GM12878 (cell line): ENCODE data around the gene GALNT18. TPM values are rescaled to one million over a fixed set of nuclear protein-coding genes. Genes with fewer than 3 reads are reported as not detected.

ENCODE experiments used
- ATAC-seq: fragments of 200-7000 bp; cut with Tn5 transposase; 3 replicates; pipeline ENCODE4 v1.9.1; 2020; ENCODE audit warnings: mild to moderate bottlenecking, moderate library complexity
- BruUV-seq: library from RNA; stranded (reverse); fragments of 400-500 nt; replicated peaks from 2 replicates; lab custom pipeline; 2021; lab: Mats Ljungman, UMichigan
- CTCF ChIA-PET: fragments of 300-600 bp; sonication (Branson Sonifier 250); formaldehyde crosslinking; extraction: SDS; loops from one replicate; lab custom pipeline; 2021; ENCODE audit warnings: inconsistent platforms; lab: Yijun Ruan, JAX
- POLR2A ChIA-PET: fragments of 350-600 bp; formaldehyde crosslinking; extraction: SDS; loops from one replicate; lab custom pipeline; 2021; ENCODE audit warnings: inconsistent platforms; lab: Charles Lee
- RAD21 ChIA-PET: fragments of 300-600 bp; sonication (Branson Sonifier 250); formaldehyde crosslinking; loops from one replicate; lab custom pipeline; 2023; ENCODE audit warnings: antibody characterized with exemption; ENCODE audit not compliant: unreplicated experiment; lab: Charles Lee
- SMC1A ChIA-PET: fragments of 300-600 bp; sonication (Branson Sonifier 250); formaldehyde crosslinking; loops from one replicate; lab custom pipeline; 2023; ENCODE audit not compliant: unreplicated experiment, uncharacterized antibody; lab: Charles Lee
- DNase-seq: peaks from one replicate; pipeline ENCODE4 v3.0.0-alpha.2; 2011; ENCODE audit warnings: low read depth, low spot score
- FAIRE-seq: peaks from 3 replicates; lab custom pipeline; 2011; peaks lifted over from hg19 to GRCh38; lab: Jason Lieb, UNC
- H2AFZ ChIP-seq: 2 replicates; pipeline ENCODE4 v1.6.0; 2011; ENCODE audit warnings: low read depth, low read length, control low read depth; ENCODE audit not compliant: control insufficient read depth
- H3K27ac ChIP-seq: 2 replicates; pipeline ENCODE4 v1.5.1; 2011; ENCODE audit warnings: control low read depth; ENCODE audit not compliant: control insufficient read depth, insufficient read depth
- H3K27me3 ChIP-seq, 2 experiments: replicated peaks in 1 of 2; 2 replicates each; pipeline versions ENCODE4 v1.6.0 to v1.6.1; 2011; ENCODE audit warnings: low read length in 1 of 2; ENCODE audit not compliant: control insufficient read depth in 2 of 2, insufficient read depth in 2 of 2
- H3K36me3 ChIP-seq, 2 experiments: 2 replicates each; pipeline ENCODE4 v1.5.1; 2011; ENCODE audit warnings: low read length in 1 of 2; ENCODE audit not compliant: control insufficient read depth in 2 of 2, insufficient read depth in 2 of 2
- H3K4me1 ChIP-seq: 2 replicates; pipeline ENCODE4 v1.6.1; 2011; ENCODE audit warnings: mild to moderate bottlenecking, low read length, moderate library complexity, mixed read lengths; ENCODE audit not compliant: control insufficient read depth, insufficient read depth
- H3K4me2 ChIP-seq: 2 replicates; pipeline ENCODE4 v1.6.0; 2011; ENCODE audit warnings: control low read depth; ENCODE audit not compliant: control insufficient read depth, insufficient read depth
- H3K4me3 ChIP-seq: fragments of 200-600 bp; sonication (generic); 2 replicates; pipeline ENCODE4 v1.5.1; 2016
- H3K79me2 ChIP-seq: 2 replicates; pipeline ENCODE4 v1.6.0; 2011; ENCODE audit warnings: low read length; ENCODE audit not compliant: control insufficient read depth, insufficient read depth
- H3K9ac ChIP-seq: 2 replicates; pipeline ENCODE4 v1.8.0; 2011; ENCODE audit warnings: low read length, control low read depth, mixed read lengths; ENCODE audit not compliant: control insufficient read depth, insufficient read depth
- H3K9me3 ChIP-seq: replicated peaks from 3 replicates; pipeline ENCODE4 v1.5.1; 2011; ENCODE audit warnings: mild to moderate bottlenecking, low read length; ENCODE audit not compliant: control insufficient read depth, insufficient read depth
- H4K20me1 ChIP-seq: 2 replicates; pipeline ENCODE4 v1.6.0; 2011; ENCODE audit not compliant: control insufficient read depth, insufficient read depth
- CHD1 ChIP-seq: IDR thresholded peaks from 2 replicates; pipeline ENCODE4 v1.6.1; 2012; ENCODE audit warnings: low read depth, low read length, improper control_type of control experiment
- CUX1 ChIP-seq: IDR thresholded peaks from 2 replicates; pipeline ENCODE4 v1.6.1; 2012; ENCODE audit warnings: improper control_type of control experiment, low read depth, low read length; ENCODE audit not compliant: insufficient replicate concordance
- E2F4 ChIP-seq: IDR thresholded peaks from 2 replicates; pipeline ENCODE4 v1.6.1; 2012; ENCODE audit warnings: low read depth, low read length, improper control_type of control experiment
- E2F8 ChIP-seq: fragments of 450-650 bp; IDR thresholded peaks from 2 replicates; pipeline ENCODE4 v1.6.1; 2018; ENCODE audit warnings: mild to moderate bottlenecking, low read depth, moderate library complexity; ENCODE audit not compliant: partially characterized antibody
- GATAD2B ChIP-seq: fragments of 450-650 bp; conservative IDR thresholded peaks from 2 replicates; pipeline ENCODE4 v1.6.1; 2017; ENCODE audit warnings: low read depth, mild to moderate bottlenecking, moderate library complexity
- NFYB ChIP-seq: IDR thresholded peaks from 2 replicates; pipeline ENCODE4 v1.6.1; 2011; ENCODE audit warnings: low read depth, mild to moderate bottlenecking, low read length, improper control_type of control experiment, moderate library complexity; ENCODE audit not compliant: insufficient read depth
- NKRF ChIP-seq: fragments of 450-650 bp; conservative IDR thresholded peaks from 2 replicates; pipeline ENCODE4 v1.6.1; 2017; ENCODE audit warnings: mild to moderate bottlenecking, moderate library complexity
- NR2C2 ChIP-seq: IDR thresholded peaks from 2 replicates; pipeline ENCODE4 v1.6.1; 2011; ENCODE audit warnings: borderline replicate concordance, low read depth; ENCODE audit not compliant: control insufficient read depth, insufficient read length
- SMARCA5 ChIP-seq: fragments of 450-650 bp; IDR thresholded peaks from 2 replicates; pipeline ENCODE4 v1.6.1; 2017; ENCODE audit warnings: mild to moderate bottlenecking
- SP1 ChIP-seq: IDR thresholded peaks from one replicate; pipeline ENCODE4 v1.6.1; 2011; ENCODE audit warnings: low read depth, low read length
- TCF12 ChIP-seq: IDR thresholded peaks from 2 replicates; pipeline ENCODE4 v1.6.1; 2011; ENCODE audit warnings: low read depth, mild to moderate bottlenecking, low read length
- ZNF207 ChIP-seq: fragments of 450-650 bp; IDR thresholded peaks from 2 replicates; pipeline ENCODE4 v1.6.1; 2014; ENCODE audit warnings: antibody characterized with exemption, mild to moderate bottlenecking, borderline replicate concordance
- WGBS: methylation state at CpG from one replicate; pipeline ENCODE4 v1.1.6; 2016; ENCODE audit warnings: low lambda C conversion rate; ENCODE audit not compliant: insufficient replicate concordance, insufficient coverage; ENCODE audit errors: missing lambda C conversion rate; 5-methylcytosine and 5-hydroxymethylcytosine counted together
- in situ Hi-C: fragments of 300-500 bp; cut with MboI; formaldehyde crosslinking; loops from 9 replicates; pipeline ENCODE4 v1.14.3; 2018; ENCODE audit warnings: mixed read lengths
- intact Hi-C: fragments of 100-400 bp; cut with micrococcal nuclease; formaldehyde crosslinking; loops from one replicate; pipeline ENCODE4 v1.14.2; 2022; ENCODE audit not compliant: unreplicated experiment
- polyA plus RNA-seq, 11 experiments: library from polyadenylated mRNA; depleted of rRNA in 4 of 11; unstranded in 6 of 11; stranded (reverse) in 5 of 11; fragments of >200 nt; fragmentation: Nextera tagmentation in 4 of 11; fragmentation: Illumina TruSeq in 1 of 11; extraction: Ambion mirVana in 4 of 11; extraction: Trizol in 1 of 11; gene quantifications; 1 replicate in 1 of 11; 2 replicates in 10 of 11; pipeline versions ENCODE4 v1.2.1 to v1.2.3, GENCODE V29; 2011 to 2016; ENCODE audit warnings: inconsistent platforms in 2 of 11, missing spikeins in 2 of 11, low read depth in 1 of 11
- total RNA-seq, 4 experiments: library from RNA; depleted of rRNA in 3 of 4; stranded (reverse); fragments of >200 nt in 3 of 4; fragmentation: Illumina TruSeq in 1 of 4; extraction: Trizol in 1 of 4; gene quantifications; 2 replicates each; pipeline versions ENCODE4 v1.2.1 to v1.2.3, GENCODE V29; 2013 to 2021

The GALNT18 gene
- total and polyA plus RNA-seq, 10 of the 15 experiments (the other 5 are each of a cell fraction or from before 2014, with no cell fraction given), result 1.2 to 14.2 (median 6.3) TPM

GRCh38 chr11:11531131-11531908 is 90.5 kb downstream of the GALNT18 start:
- POLR2A ChIA-PET, result no interaction called here
- no peak overlapping the region for H3K4me2 ChIP-seq
- H3K4me3 ChIP-seq, result no peak overlapping the region
- no peaks in the 10 kb centered on the region for H3K27me3 ChIP-seq
- CTCF ChIA-PET, result no interaction called here
- H3K4me1 ChIP-seq, result no peaks in the 10 kb centered on the region
- no peak overlapping the region for H2AFZ ChIP-seq
- RAD21 ChIA-PET, result no interaction called here
- H4K20me1 ChIP-seq, result no peaks in the 10 kb centered on the region
- no peaks in the 10 kb centered on the region for H3K9me3 ChIP-seq
- no peak for DNase-seq
- intact Hi-C loops (no loop called here), in situ Hi-C loops (no loop called here)
- no peak overlapping the region for H3K9ac ChIP-seq
- peaks cover 0 to 1% of the 10 kb centered on the region in 2 experiments; a peak in 1 of 4 replicates for H3K36me3 ChIP-seq
- no peak for TF ChIP-seq TCF12
- no peak for TF ChIP-seq E2F4
- TF ChIP-seq CHD1, result no peak
- TF ChIP-seq ZNF207, result no peak
- no peak for TF ChIP-seq NR2C2
- TF ChIP-seq NFYB, result no peak
- TF ChIP-seq E2F8, result no peak
- TF ChIP-seq CUX1, result no peak
- no peak for TF ChIP-seq SP1
- TF ChIP-seq SMARCA5, result no peak
- TF ChIP-seq GATAD2B, result no peak
- TF ChIP-seq NKRF, result no peak
- ATAC-seq, result no peak
- H3K79me2 ChIP-seq, result peaks cover 4% of the 10 kb centered on the region
- FAIRE-seq, result no peak
- no peak overlapping the region for H3K27ac ChIP-seq
- no TSS peak for BruUV-seq
- SMC1A ChIA-PET, result no interaction called here
- 63% methylated on average over 11 of the region's 11 CpGs for WGBS
